ELF-1 (cell line): ENCODE results near the gene BRME1.
"Not testable (repeated sequence)": the region's sequence is repeated elsewhere in the genome, so short reads cannot be mapped to it uniquely, and the experiment has no call there.

Experiments
- DNase-seq: peaks from one replicate; pipeline ENCODE4 v3.0.0-alpha.2; 2016; ENCODE audit warnings: low read depth, low spot score

BRME1 gene

DNA sequence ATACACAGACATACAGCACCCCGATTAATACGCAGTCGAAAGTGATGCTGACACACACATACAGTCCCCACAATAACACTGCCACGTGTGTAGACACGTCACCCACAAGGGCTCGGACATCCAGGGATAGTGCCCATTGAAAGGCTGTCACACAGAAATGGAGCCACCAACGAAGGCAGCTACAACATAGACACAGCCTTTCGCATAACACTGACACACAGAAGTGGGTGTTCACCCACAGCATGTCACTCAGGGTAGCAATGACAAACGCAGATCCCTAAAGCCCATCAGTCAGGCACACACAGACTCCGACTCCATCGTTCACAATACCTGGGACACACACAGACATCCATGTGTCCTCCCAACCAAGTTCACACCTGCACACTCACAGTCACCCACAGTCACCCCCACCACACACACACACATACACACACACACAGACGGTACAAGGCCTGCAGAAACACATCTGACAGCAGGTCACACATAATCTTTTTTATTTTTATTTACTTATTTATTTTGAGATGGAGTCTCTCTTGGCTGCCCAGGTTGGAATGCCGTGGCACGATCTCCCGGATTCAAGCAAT, 39.4 kb downstream of the BRME1 start:
- DNase-seq = no peak

DNA sequence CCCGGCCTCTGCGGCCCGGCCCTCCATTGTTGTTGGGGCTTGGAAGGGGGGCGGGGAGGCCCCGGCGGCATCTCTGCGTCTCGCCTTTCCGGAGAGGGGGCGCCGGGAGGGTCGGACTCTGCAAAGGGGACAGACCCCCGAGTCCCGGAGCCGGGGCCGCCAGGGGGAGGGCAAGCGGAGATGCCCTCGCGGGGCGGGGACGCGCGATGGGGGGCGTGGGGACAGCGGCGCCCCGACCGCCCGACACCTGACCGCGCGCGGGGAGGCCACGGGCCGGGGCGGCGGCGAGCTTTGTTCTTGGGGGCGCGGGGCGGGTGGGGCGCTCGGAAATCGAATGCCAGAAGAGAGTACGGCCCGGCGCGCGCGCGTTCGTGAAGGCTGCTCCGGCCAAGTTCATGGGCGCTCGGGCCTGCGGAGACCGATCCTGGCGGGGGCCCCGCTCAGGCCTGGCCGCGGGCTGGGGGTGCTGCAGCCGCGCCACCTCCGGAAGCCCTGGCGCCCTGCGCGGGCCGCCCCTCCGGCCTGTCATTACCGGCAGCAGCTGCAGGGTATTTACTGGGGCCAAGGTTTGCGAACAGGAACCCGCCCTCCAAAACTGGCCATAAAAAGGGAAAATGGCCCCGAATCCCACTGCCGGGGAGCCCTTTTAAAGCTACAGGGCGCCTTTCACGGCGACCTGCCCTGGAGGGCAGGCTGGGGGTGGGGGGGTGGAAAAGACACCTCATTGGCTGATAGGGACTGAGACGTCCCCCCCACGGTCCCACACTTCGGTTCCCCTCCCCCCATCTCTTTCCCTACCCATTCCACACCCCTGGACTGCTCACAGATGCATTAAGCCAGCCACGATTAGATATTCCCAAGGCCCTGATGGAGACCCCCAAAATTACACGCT, 40.1 kb downstream of the BRME1 start:
- DNase-seq = no peak

DNA sequence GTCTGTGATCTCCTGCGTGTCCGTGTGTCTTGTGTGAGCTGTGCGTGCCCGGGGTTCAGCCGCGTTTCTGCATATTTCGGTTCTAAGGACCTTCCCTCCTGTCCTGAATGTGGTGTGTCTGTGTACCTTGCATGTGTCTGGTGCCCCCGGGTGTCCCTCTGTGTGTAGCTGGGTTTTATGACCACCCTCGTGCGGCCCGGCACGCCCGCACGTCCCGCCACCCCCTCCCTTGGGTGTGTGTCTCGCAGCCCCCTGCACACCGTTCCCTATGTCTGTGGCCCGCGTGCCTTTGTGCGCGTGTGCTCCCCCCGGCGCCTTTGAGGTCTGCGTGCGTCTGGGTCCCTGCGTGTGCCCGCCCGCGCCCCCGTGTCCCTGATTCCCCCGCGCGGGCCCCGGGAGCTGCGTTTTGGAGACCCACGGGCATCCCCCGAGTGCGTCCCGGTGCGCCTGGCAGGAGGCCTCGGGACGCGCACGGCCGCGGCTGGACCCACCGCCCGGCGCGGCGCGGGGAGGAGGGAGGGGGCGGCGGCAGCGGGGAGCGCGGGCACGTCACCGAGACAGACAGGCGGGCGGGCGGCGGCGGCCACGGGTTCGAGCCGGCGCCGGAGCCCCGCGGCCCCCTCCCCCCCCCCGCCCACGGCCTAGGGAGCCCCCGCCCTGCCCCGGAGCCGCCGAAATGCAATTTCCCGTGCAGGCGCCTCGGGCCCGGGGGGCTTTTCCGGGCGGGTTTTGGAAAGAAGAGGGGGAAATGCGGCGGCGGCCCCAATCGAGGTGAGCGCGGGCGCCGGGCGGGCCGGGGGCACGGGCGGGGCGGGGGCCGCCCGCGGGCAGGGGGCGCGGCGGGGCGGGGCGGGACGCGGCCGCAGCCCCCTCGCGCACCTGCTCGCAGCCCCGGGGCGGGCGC, 41.0 kb downstream of the BRME1 start:
- no peak for DNase-seq

DNA sequence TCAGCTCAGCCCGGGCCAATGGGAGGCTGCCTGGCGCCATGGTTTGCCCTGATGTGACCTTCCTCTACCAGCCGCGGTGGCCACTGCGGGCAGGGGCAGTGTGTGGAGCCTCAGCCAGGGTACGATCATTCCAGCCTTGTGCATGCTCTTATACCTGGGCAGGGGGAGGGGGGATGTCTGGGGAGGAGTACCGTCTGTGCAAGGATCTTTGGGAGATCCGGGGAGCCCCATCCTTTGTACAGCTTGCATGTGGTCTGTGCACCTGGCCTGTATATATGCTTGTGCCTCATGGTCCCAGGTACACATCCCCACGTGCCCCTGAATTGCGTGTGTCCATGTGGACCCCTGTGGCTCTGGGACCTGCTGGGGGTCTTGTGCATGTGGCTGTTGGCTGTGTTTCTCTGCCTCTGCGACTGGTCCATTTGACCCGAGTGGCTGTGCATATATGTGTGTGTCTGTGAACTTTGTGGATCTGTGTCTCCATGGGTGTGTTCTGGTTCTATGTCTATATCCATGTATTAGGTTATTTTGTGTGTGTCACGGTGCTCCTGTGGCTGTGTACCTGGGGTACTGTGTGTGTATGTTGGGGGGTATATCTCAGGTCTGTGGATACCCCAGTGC, 41.8 kb downstream of the BRME1 start:
- DNase-seq = no peak

DNA sequence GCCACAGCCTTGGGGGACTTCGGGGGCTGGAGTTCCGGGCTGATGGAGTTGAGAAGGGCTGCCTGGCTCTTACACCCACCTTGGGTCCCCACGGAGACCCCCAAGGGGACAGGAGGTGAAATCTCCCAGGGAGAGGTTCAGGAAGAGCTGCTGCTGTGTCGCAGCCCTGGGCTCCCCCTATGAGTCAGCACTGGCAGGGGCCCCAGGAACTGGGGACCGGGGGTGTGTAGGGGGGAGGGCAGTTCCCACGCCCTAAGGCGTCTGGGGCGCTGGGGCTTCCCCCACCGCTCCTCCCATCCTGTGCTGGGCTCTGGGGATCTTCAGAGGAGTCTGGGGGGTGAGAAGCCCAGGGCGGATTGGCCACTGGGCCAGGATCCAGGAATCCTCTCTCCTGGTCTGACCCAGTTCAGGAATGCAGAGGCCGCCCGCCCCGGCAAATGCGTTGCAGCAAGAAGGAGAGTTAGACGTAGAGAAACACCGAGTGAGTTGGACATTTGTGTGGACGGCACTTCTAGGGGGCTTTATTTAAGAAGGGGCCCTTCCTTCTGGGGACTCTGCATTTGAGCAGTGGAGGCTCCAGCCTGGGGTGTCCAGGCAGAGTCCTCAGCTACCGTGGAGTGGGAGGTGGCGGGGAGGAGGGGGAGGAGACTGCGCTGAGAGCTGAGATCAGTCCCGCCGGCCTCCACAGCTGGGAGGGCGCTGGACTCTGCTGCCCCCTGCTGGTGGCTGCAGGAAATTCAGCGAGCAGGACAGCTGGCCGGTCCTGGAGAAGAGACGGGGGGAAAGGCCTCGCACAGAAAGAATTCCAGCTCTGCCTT, 44.0 kb downstream of the BRME1 start:
- peak; percentile 96 for DNase-seq

DNA sequence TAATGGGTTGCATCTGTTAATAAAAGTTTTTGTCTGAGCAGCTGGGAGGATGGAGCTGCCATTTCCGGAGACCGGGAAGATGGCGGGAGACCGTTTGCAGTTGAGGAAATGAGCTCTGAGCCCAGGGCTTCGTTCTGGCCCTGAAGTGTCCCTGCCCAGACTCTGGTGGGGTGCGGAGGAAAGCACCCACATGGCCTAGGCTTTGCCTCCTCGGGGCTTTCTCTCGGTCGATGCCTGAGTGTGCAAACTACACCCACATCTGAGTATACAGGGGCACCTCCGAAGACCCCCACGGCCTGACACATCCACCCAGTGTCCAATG, 44.6 kb downstream of the BRME1 start:
- DNase-seq = no peak

DNA sequence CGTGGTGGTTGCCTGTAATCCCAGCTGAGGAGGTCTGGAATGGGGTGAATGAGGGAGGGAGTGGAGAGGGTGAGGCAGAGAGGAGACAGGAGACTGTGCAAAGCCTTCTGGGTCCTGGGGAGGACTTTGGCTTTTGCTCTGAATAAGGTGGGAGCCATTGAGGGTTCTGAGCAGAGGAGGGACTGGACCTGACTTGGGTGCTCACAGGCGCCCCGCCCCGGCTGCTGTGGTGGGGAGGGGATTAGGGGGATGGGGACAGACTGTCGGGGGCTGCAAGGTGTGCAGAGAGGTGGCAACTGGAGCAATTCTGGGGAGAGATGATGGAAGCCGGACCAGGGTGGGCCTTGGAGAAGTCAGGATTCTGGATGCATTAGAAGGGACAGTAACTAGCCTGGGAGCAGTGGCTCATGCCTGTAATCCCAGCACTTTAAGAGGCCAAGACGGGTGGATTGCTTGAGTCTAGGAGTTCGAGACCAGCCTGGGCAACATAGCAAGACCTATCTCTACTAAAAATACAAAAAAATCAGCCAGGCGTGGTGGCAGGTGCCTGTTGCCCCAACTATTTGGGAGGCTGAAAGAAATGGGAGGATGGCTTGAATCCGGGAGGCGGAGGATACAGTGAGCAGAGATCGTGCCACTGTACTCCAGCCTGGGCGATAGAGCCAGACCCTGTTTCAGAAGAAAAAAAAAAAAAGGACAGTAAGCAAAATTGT, 45.1 kb downstream of the BRME1 start:
- DNase-seq = no peak

DNA sequence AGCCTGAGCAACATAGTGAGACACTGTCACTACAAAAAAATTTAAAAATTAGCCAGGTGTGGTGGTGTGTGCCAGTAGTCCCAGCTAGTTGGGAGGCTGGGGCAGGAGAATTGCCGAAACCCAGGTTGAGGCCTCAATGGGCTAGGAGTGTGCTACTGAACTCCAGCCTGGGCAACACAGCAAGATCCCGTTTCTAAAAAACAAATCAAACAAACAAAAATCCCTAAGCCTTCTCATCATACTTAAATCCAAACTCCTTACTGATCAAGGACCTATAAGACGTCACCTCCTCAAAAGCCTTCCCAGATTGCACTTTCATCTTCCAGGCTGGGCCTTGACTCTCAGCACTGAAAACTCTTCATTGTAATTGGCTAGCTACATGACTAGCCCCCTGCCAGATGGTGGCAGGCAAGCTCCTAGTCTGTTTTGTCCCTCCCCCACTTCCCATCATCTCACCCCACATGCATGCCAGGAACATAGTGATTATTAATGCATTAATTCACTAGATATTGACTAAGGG, 46.5 kb downstream of the BRME1 start:
- no peak for DNase-seq

DNA sequence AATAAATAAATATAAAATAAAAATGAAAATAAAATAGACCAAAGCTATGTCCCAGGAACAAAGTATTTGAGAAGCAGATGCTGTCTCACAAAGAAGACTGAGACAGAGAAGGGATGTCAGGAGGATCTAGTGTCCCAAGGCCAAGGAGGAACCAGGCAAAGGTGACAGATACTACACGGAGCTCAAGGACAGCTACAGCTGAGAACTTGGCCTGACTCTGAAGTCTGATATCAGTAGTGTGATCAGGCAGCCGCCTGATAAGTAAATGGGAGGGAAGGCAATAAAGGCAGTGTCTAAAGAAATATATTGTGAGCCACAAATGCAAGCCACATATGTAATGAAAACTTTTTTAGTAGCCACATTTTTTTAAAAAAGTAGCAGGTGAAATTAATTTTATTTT, 49.4 kb downstream of the BRME1 start:
- DNase-seq = no peak

DNA sequence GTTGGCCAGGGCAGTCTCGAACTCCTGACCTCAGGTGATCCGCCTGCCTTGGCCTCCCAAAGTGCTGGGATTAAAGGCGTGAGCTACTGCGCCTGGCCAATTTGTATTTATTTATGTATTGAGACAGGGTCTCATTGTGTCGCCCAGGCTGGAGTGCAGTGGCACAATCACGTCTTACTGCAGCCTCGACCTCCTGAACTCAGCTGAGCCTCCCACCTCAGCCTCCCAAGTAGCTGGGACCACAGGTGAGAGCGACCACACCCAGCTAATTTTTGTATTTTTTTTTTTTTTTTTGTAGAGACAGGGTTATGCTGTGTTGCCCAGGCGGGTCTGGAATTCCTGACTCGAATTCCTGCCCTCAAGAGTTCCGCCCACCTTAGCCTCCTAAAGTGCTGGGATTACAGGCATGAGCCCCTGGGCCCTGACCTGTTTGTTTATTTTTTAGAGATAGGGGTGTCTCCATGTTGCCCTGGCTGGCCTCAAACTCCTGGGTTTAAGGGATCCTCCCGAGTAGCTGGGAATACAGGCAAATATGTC, 53.7 kb downstream of the BRME1 start:
- peak; percentile 68 for DNase-seq

DNA sequence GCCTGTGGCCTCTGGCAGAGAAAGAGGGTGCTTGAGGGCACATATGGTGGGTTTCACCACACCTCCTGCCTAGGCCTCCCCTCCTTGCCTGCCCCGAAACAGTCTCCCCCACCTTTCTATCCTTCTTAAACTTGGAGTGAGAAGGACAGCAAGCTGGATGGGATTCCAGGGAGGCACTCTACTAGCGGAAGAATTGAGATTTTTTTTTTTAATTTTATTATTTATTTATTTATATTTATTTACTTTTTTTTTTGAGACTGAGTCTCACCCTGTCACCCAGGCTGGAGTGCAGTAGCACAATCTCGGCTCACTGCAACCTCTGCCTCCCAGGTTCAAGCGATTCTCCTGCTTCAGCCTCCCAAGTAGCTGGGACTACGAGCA, 54.2 kb downstream of the BRME1 start:
- DNase-seq = not testable (repeated sequence)

DNA sequence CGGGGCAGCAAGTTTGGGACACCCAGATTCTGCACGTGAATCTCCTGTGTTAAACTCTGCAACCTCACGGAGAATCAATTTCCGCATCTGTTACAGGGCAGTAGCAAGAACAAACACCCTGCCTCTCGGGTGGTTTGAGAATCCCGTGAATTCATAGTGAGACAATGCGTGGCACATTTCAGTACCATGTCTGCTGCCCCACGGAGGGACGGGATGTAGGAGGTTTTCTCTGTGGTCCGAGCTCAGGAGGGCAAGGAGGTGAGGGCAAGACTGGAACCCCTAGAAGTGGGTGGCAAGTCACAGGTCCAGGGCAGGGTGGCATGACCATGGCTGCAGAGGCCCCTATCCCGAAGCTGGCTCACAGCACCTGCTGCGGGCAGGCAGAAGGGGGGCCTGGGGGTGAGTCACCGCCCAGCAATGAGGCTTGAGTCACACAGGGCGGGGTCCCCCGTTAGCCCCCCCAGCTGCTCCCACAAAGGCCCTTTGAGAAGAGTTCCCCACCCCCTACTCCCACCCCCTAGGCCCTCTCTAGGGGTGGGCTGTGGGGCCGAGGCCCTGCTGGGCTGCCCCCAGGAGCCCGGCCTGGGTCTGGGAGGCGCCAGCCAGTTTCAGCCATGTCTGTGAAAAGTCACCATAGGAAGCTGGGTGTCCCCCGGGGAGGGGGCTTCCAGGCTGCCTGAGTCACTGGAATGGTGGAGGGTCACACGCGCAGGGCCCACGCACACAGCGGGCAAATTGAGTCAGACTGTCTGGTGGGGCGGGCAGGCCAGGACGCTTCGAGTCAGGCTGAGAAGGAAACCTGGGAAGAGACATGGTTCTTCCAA, 54.8 kb downstream of the BRME1 start:
- peak; percentile 69 for DNase-seq

DNA sequence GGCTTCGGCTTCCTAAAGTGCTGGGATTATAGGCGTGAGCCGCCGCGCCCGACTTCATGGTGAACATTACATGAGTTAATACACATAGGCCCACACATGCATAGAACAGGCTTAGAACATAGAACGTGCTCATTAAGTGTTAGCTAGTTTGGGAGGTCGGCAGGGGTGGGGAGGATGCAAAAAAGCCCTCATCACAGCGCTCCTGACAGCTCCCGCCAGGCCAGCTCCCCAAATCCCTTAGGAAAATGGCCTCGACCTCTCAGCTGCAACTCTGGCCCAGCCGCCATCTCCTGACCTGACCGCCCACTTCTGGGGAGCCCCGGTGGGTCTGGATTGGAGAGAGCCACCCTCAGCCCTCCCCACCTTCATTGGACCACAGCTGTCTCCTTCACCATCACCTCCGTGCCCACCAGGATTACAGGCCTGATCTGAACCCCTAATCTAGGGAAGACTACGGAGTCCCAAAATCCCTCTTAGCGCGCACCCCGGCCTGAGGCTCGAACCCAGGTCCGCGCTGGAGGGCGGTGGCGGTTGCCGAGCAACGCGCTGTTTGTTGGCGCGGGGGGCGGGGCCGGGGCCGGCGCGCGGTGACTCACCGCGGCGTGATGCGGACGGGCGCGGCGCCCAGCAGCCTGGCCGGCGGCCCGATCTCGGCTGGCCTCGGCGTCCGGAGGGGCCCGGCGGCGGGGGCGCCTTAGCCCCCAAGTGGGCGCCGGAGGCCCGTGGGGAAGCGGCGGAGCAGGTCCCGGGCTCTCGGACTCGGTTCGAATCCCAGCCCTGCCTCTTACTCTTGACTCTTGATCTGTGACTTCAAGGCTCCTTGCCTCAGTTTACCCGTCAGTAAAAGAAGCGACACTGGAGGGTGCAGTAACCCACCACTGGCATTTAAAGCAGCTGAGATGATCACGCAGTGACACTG, 55.7 kb downstream of the BRME1 start:
- DNase-seq = peak; percentile 78

DNA sequence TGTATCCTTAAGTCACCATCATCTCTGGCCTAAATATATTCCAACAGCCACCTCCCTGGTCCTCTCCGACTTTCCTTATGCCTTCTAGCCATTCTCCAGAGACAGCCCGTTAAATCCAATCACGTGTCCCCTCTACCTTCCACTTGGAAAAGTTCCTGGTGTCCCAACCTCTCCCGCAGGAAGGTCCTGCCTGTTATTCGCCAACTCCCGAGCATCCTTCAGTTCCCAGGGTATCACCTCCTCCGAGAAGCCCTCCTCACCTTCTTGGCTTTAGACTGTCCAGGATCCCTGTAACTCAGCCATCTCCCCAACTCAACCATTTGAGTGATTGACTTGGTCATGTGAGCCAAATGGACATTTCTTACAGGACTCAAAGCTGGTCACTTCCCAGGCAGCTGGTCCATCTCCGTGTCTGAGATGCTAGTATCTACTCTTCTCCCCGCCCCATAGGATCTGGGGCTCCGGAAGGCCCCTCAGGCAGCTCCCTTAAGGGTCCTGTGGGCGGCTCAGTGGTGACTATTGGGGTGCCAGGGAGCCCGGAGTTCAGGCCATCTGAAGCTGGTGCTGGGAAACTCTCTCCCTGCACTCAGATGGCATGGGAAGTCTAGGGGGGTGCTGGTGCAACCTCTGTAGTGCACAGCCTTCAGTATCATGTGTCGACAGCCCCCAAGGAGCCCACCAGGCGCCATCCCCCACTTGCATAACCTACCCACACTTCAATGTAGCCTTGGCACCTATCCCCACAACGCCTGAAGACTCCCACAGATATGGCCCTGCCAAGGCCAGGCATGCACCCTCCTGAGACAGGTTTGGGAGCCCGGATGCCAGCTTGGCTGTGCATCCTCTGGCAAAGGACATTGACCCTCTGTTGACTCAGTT, 56.9 kb downstream of the BRME1 start:
- no peak for DNase-seq

DNA sequence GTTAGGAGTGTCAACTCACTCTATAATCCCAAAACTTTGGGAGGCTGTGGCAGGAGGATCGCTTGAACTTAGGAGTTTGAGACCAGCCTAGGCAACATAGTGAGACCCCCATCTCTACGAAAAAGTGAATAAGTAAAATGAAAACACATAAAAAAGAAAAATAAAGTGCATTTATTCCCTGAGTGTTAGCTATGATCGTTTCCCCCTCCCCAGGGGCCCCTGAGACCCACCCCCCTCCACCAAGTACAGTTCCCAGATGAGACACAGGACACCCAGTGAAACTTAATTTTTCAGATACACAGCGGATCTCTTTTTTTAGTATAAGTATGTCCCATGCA, 57.6 kb downstream of the BRME1 start:
- no peak for DNase-seq

DNA sequence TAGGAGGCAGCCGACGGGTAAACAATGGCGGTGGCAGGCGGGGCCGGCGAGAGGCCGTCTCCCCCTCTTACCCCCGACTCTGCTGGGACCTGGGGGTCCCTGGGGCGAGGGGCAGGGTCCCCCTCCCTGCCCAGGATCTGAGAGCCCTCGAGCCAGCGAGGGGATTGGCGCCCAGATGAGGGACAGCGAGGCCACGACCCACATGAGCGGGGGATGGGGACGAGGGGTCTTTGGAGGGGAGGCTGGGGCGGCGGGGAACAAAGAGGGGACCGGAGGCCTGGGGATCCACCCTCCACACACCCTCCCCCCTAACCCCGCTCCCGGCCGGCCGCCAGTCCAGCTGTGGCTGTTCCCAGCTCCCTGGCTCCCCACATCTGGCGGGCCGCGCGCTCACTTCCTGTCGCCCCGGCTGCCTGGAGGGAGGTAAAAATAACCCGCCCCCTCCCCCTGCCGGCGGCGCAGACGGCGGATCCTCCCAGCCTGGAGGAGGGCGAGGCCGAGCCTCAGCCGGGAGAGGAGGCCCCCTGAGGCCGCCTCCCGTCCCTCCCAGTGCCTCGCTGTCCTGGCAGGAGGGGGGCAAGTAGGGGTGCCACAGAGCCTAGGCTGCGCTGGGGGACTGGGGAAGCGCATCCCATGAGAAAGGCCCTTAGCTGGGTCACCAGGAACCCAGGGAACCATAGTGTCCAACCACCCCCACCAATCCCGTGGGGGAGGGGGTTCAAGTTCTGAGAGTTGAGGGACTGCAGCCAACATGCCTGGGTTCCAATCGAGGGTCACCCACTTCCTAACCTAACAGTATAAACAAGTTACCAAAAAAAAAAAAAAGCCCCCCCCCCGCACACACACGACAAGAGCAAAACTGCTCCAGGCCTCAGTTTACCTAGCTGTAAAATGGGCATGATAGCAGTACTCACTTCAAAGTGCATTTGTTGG, 58.2 kb downstream of the BRME1 start:
- peak; percentile 94 for DNase-seq
